Sigmoid colon (tissue), 7 donors: ENCODE measurements around the gene SWAP70. TPM values are rescaled to one million over a fixed set of nuclear protein-coding genes. Genes with fewer than 3 reads are reported as not detected.

Experiments
- DNase-seq: peaks from one replicate; pipeline ENCODE4 v3.0.0-alpha.2; 2019
- H3K27ac ChIP-seq, 4 donors: fragments of 200-600 bp; sonication (generic); one replicate each; pipeline ENCODE4 v1.5.1; 2016 to 2019; ENCODE audit warnings: mild to moderate bottlenecking in 1 of 4
- H3K27me3 ChIP-seq, 3 donors: fragments of 200-600 bp; sonication (generic); one replicate each; pipeline ENCODE4 v1.5.1; 2019; ENCODE audit warnings: mild to moderate bottlenecking in 1 of 3
- H3K36me3 ChIP-seq, 4 donors: fragments of 200-600 bp; sonication (generic); one replicate each; pipeline ENCODE4 v1.5.1; 2016 to 2019
- H3K4me1 ChIP-seq, 4 donors: fragments of 200-600 bp; sonication (generic); one replicate each; pipeline ENCODE4 v1.5.1; 2017 to 2019
- H3K4me3 ChIP-seq, 4 donors: fragments of 200-600 bp; sonication (generic); one replicate each; pipeline ENCODE4 v1.5.1; 2017 to 2019; ENCODE audit warnings: mild to moderate bottlenecking in 2 of 4, moderate library complexity in 1 of 4
- H3K9me3 ChIP-seq, 4 donors: fragments of 200-600 bp in 3 of 4; sonication (generic) in 3 of 4; one replicate each; pipeline versions ENCODE4 v1.5.1 to v1.6.1; 2013 to 2019
- CTCF ChIP-seq, 4 experiments: fragments of 450-650 bp in 3 of 4; fragments of 200-600 bp in 1 of 4; IDR thresholded peaks; one replicate each; pipeline ENCODE4 v1.5.1; 2016 to 2019; ENCODE audit warnings: antibody characterized with exemption in 4 of 4, mild to moderate bottlenecking in 3 of 4, moderate library complexity in 2 of 4
- EP300 ChIP-seq, 4 donors: sonication (generic); formaldehyde crosslinking; IDR thresholded peaks; one replicate each; pipeline ENCODE4 v1.6.1; 2017; ENCODE audit warnings: antibody characterized with exemption in 4 of 4
- POLR2A ChIP-seq, 2 donors: fragments of 450-650 bp; IDR thresholded peaks; one replicate each; pipeline ENCODE4 v1.6.1; 2016; ENCODE audit warnings: antibody characterized with exemption in 2 of 2, mild to moderate bottlenecking in 2 of 2, moderate library complexity in 2 of 2
- POLR2AphosphoS5 ChIP-seq, 4 donors: sonication (generic); formaldehyde crosslinking; IDR thresholded peaks; one replicate each; pipeline ENCODE4 v1.6.1; 2017; ENCODE audit warnings: antibody characterized with exemption in 4 of 4
- WGBS, 2 donors: extraction: QIAGEN DNeasy Blood & Tissue Kit; methylation state at CpG; one replicate each; pipeline ENCODE4 v1.1.7; 2013; 5-methylcytosine and 5-hydroxymethylcytosine counted together
- intact Hi-C: fragments of 100-400 bp; cut with DNase I; formaldehyde crosslinking; loops from one replicate; pipeline ENCODE4 v1.15.1; 2023
- polyA plus RNA-seq, 3 donors: library from polyadenylated mRNA; stranded (reverse); fragments of 200-250 nt; gene quantifications; one replicate each; pipeline ENCODE4 v1.2.3, GENCODE V29; 2013
- total RNA-seq, 4 donors: library from RNA; depleted of rRNA; stranded (reverse); fragments of >200 nt; gene quantifications; one replicate each; pipeline ENCODE4 v1.1.0, GENCODE V29; 2016
- donor health status: healthy with polysubstance abuse.
- donor health status: Bipolar disorder and iron deficiency.
- donor health status: healthy.

SWAP70 gene
- total and polyA plus RNA-seq, 7 donors: 9.5 to 30.3 (median 22.1) TPM

GRCh38 chr11:9643751-9644150, 20.1 kb upstream of the SWAP70 start:
- TF ChIP-seq POLR2AphosphoS5 (IDR thresholded peaks at IDR 0.05): no peak
- TF ChIP-seq EP300 (IDR thresholded peaks at IDR 0.05): no peak
- TF ChIP-seq POLR2A (IDR thresholded peaks at IDR 0.05): no peak
- no peak for TF ChIP-seq CTCF (IDR thresholded peaks at IDR 0.05)
- no peak overlapping the region for H3K4me3 ChIP-seq
- H3K27me3 ChIP-seq: no peaks in the 10 kb centered on the region
- no peaks in the 10 kb centered on the region for H3K9me3 ChIP-seq
- H3K36me3 ChIP-seq: no peaks in the 10 kb centered on the region
- intact Hi-C loops: no loop called here
- H3K27ac ChIP-seq: no peak overlapping the region
- no peak for DNase-seq
- H3K4me1 ChIP-seq: no peaks in the 10 kb centered on the region
- 20 to 55% methylated on average over 3 of the region's 3 CpGs for WGBS, 2 donors

- intact Hi-C loops: no loop called here
- DNase-seq: no peak
- TF ChIP-seq POLR2AphosphoS5 (IDR thresholded peaks at IDR 0.05) (no peak), POLR2A (IDR thresholded peaks at IDR 0.05) (no peak), CTCF (IDR thresholded peaks at IDR 0.05) (no peak), EP300 (IDR thresholded peaks at IDR 0.05) (no peak)
- no peak overlapping the region for H3K4me3 ChIP-seq
- no peak overlapping the region for H3K27ac ChIP-seq
- H3K27me3 ChIP-seq: no peaks in the 10 kb centered on the region
- H3K9me3 ChIP-seq: no peaks in the 10 kb centered on the region
- H3K36me3 ChIP-seq: no peaks in the 10 kb centered on the region
- WGBS, 2 donors: 76 to 88% methylated on average over 1 of the region's 1 CpG
- no peaks in the 10 kb centered on the region for H3K4me1 ChIP-seq
These were observed 18.0 kb upstream of the SWAP70 start for GRCh38 chr11:9645881-9646280.

- Histone ChIP-seq H3K36me3 (no peaks in the 10 kb centered on the region), H3K4me1 (no peaks in the 10 kb centered on the region), H3K27ac (no peak overlapping the region), H3K27me3 (no peaks in the 10 kb centered on the region), H3K4me3 (no peak overlapping the region), H3K9me3 (no peaks in the 10 kb centered on the region)
- TF ChIP-seq POLR2AphosphoS5 (IDR thresholded peaks at IDR 0.05) (no peak), POLR2A (IDR thresholded peaks at IDR 0.05) (no peak), CTCF (IDR thresholded peaks at IDR 0.05) (no peak), EP300 (IDR thresholded peaks at IDR 0.05) (no peak)
- 88 to 92% methylated on average over 4 of the region's 4 CpGs for WGBS, 2 donors
- intact Hi-C loops: no loop called here
- no peak for DNase-seq
These were observed 17.6 kb upstream of the SWAP70 start for GRCh38 chr11:9646324-9646723.

- H3K36me3 ChIP-seq: no peaks in the 10 kb centered on the region
- intact Hi-C loops: no loop called here
- DNase-seq: no peak
- no peaks in the 10 kb centered on the region for H3K27me3 ChIP-seq
- no peak overlapping the region for H3K27ac ChIP-seq
- H3K4me3 ChIP-seq: no peak overlapping the region
- no peak for TF ChIP-seq EP300 (IDR thresholded peaks at IDR 0.05)
- no peak for TF ChIP-seq CTCF (IDR thresholded peaks at IDR 0.05)
- no peaks in the 10 kb centered on the region for H3K4me1 ChIP-seq
- no peaks in the 10 kb centered on the region for H3K9me3 ChIP-seq
- WGBS, 2 donors: 89 to 92% methylated on average over 7 of the region's 7 CpGs
These were observed 12.4 kb upstream of the SWAP70 start for GRCh38 chr11:9651481-9651880.

- intact Hi-C loops: no loop called here
- TF ChIP-seq EP300 (IDR thresholded peaks at IDR 0.05) (no peak), POLR2AphosphoS5 (IDR thresholded peaks at IDR 0.05) (no peak), CTCF (IDR thresholded peaks at IDR 0.05) (no peak), POLR2A (IDR thresholded peaks at IDR 0.05) (no peak)
- no peak for DNase-seq
- Histone ChIP-seq H3K36me3 (no peaks in the 10 kb centered on the region), H3K4me3 (no peak overlapping the region), H3K9me3 (no peaks in the 10 kb centered on the region), H3K4me1 (no peaks in the 10 kb centered on the region), H3K27ac (no peak overlapping the region), H3K27me3 (no peaks in the 10 kb centered on the region)
These were observed 11.8 kb upstream of the SWAP70 start for GRCh38 chr11:9651899-9652748.
